Measurements from ENCODE around the gene PRLR.

- no peak for TF ChIP-seq CTCF (IDR thresholded peaks at IDR 0.05; ENCODE audit: poor library complexity)
- no peak for TF ChIP-seq EZH2 (IDR thresholded peaks at IDR 0.05; ENCODE audit: borderline replicate concordance)
These were observed 104.5 kb downstream of the PRLR start for GRCh38 chr5:35125746-35126145.

All from hepatocyte (in vitro differentiated cells).